Upper lobe of left lung (tissue), 4 donors: ENCODE results near the gene NEURL3.

ENCODE experiments used
- CTCF ChIP-seq, 6 experiments: fragments of 450-650 bp in 4 of 6; fragments of 200-600 bp in 2 of 6; sonication (generic) in 2 of 6; IDR thresholded peaks; one replicate each; pipeline ENCODE4 v1.5.1; 2016 to 2019; ENCODE audit warnings: antibody characterized with exemption in 6 of 6
- EP300 ChIP-seq, 4 donors: sonication (generic); formaldehyde crosslinking; IDR thresholded peaks; one replicate each; pipeline ENCODE4 v1.5.1; 2017; ENCODE audit warnings: antibody characterized with exemption in 4 of 4, control low read depth in 2 of 4
- POLR2AphosphoS5 ChIP-seq, 2 donors: sonication (generic); formaldehyde crosslinking; IDR thresholded peaks; one replicate each; pipeline ENCODE4 v1.5.1; 2017; ENCODE audit warnings: antibody characterized with exemption in 2 of 2

- TF ChIP-seq EP300 (IDR thresholded peaks at IDR 0.05) (no peak), CTCF (IDR thresholded peaks at IDR 0.05) (no peak), POLR2AphosphoS5 (IDR thresholded peaks at IDR 0.05) (no peak)
These were observed 19.8 kb downstream of the NEURL3 start for GRCh38 chr2:96485350-96485749.
